Lung (tissue), 12 donors: ENCODE results near the gene SPATA32. TPM values are rescaled to one million over a fixed set of nuclear protein-coding genes. Genes with fewer than 3 reads are reported as not detected.

Experiments used
- ATAC-seq: fragments of 200-7000 bp; cut with Tn5 transposase; one replicate; pipeline ENCODE4 v1.9.1; 2020; ENCODE audit warnings: moderate number of reproducible peaks; ENCODE audit not compliant: insufficient read depth, low FRiP score
- DNase-seq, 3 donors: peaks; one replicate each; pipeline ENCODE4 v3.0.0-alpha.2; 2013 to 2017
- H3K27ac ChIP-seq, 2 donors: one replicate each; pipeline ENCODE4 v1.5.1; 2013; ENCODE audit warnings: mild to moderate bottlenecking in 2 of 2, moderate library complexity in 2 of 2, control low read depth in 1 of 2, inconsistent platforms in 1 of 2, low read depth in 1 of 2, low read length in 1 of 2
- H3K27me3 ChIP-seq, 3 donors: one replicate each; pipeline ENCODE4 v1.5.1; 2013; ENCODE audit warnings: low read length in 2 of 3; ENCODE audit not compliant: control insufficient read depth in 3 of 3, insufficient read depth in 3 of 3
- H3K36me3 ChIP-seq, 4 donors: one replicate each; pipeline ENCODE4 v1.5.1; 2013; ENCODE audit warnings: low read length in 4 of 4, mild to moderate bottlenecking in 1 of 4, moderate library complexity in 1 of 4; ENCODE audit not compliant: control insufficient read depth in 4 of 4, insufficient read depth in 4 of 4
- H3K4me1 ChIP-seq, 5 donors: one replicate each; pipeline ENCODE4 v1.5.1; 2013; ENCODE audit warnings: low read length in 5 of 5, mild to moderate bottlenecking in 2 of 5, moderate library complexity in 1 of 5; ENCODE audit not compliant: control insufficient read depth in 5 of 5, insufficient read depth in 5 of 5
- H3K4me3 ChIP-seq: one replicate; pipeline ENCODE4 v1.5.1; 2013; ENCODE audit warnings: mild to moderate bottlenecking, control low read depth, moderate library complexity
- H3K9ac ChIP-seq, 2 donors: one replicate each; pipeline ENCODE4 v1.5.1; 2013; ENCODE audit warnings: low read length in 2 of 2, control low read depth in 1 of 2; ENCODE audit not compliant: insufficient read depth in 1 of 2
- H3K9me3 ChIP-seq, 4 donors: one replicate each; pipeline ENCODE4 v1.5.1; 2013; ENCODE audit warnings: low read length in 3 of 4, mild to moderate bottlenecking in 1 of 4, moderate library complexity in 1 of 4; ENCODE audit not compliant: control insufficient read depth in 4 of 4, insufficient read depth in 3 of 4
- CTCF ChIP-seq: IDR thresholded peaks from 2 replicates; pipeline ENCODE4 v1.5.1; 2012; ENCODE audit warnings: mild to moderate bottlenecking; ENCODE audit errors: control extremely low read depth, extremely low read depth
- WGBS, 2 donors: extraction: QIAGEN DNeasy Blood & Tissue Kit; methylation state at CpG; one replicate each; pipeline ENCODE4 v1.1.7; 2013; 5-methylcytosine and 5-hydroxymethylcytosine counted together
- polyA plus RNA-seq, 2 donors: library from polyadenylated mRNA; stranded (reverse); fragments of 200-250 nt; gene quantifications; one replicate each; pipeline ENCODE4 v1.2.1, GENCODE V29; 2013
- total RNA-seq, 2 donors: library from RNA; depleted of rRNA in 1 of 2; stranded (reverse); fragments of >200 nt in 1 of 2; gene quantifications; one replicate each; pipeline ENCODE4 v1.2.1, GENCODE V29; 2014 to 2021
- donor health status: control.
- donor health status: control.
- donor health status: Bipolar disorder and iron deficiency.
- donor health status: healthy.
- donor health status: DM: yes; HTN: yes; CAD: no.

SPATA32 gene
- total and polyA plus RNA-seq, 4 donors = 0.08 to 0.40 (median 0.21) TPM; not detected in 1

- 94 to 97% methylated on average over 7 of the region's 7 CpGs for WGBS, 2 donors
- Histone ChIP-seq H3K27me3 (peaks cover 0 to 19% (median 9%) of the 10 kb centered on the region in 3 donors), H3K9me3 (no peaks in the 10 kb centered on the region), H3K36me3 (peaks cover 0 to 37% (median 0%) of the 10 kb centered on the region in 4 donors), H3K4me1 (peaks cover 0 to 6% (median 0%) of the 10 kb centered on the region in 5 donors), H3K4me3 (no peak overlapping the region), H3K27ac (no peak overlapping the region), H3K9ac (no peak overlapping the region)
- DNase-seq = no peak
- TF ChIP-seq CTCF = no peak
- no peak for ATAC-seq
Observed at GRCh38 chr17:45238155-45238774, 23.6 kb downstream of the SPATA32 start.

GRCh38 chr17:45237686-45238085 lies 24.2 kb downstream of the SPATA32 start:
- peaks cover 0 to 32% (median 0%) of the 10 kb centered on the region in 4 donors for H3K36me3 ChIP-seq
- no peak for TF ChIP-seq CTCF
- ATAC-seq (no peak), DNase-seq (no peak)
- H3K27ac ChIP-seq = no peak overlapping the region
- no peak overlapping the region for H3K9ac ChIP-seq
- peaks cover 0 to 6% (median 0%) of the 10 kb centered on the region in 5 donors for H3K4me1 ChIP-seq
- no peak overlapping the region for H3K4me3 ChIP-seq
- H3K9me3 ChIP-seq = no peaks in the 10 kb centered on the region
- WGBS, 2 donors = 81 to 96% methylated on average over 2 of the region's 2 CpGs
- peaks cover 0 to 19% (median 8%) of the 10 kb centered on the region in 3 donors for H3K27me3 ChIP-seq

- Histone ChIP-seq H3K9me3 (no peaks in the 10 kb centered on the region), H3K4me1 (peaks cover 0 to 6% (median 0%) of the 10 kb centered on the region in 5 donors), H3K27me3 (peaks cover 0 to 12% (median 6%) of the 10 kb centered on the region in 3 donors), H3K4me3 (no peak overlapping the region), H3K9ac (no peak overlapping the region), H3K36me3 (peaks cover 0 to 24% (median 0%) of the 10 kb centered on the region in 4 donors), H3K27ac (no peak overlapping the region)
- DNase-seq (no peak), ATAC-seq (no peak)
- WGBS, 2 donors = 85 to 87% methylated on average over 5 of the region's 5 CpGs
- TF ChIP-seq CTCF = no peak
Observed at GRCh38 chr17:45236282-45236606, 25.6 kb downstream of the SPATA32 start.
